GM23338 (cell line): Measurements from ENCODE around the gene BLVRA.

Experiments used
- CREB1 ChIP-seq: fragments of 250-450 bp; sonication (Bioruptor Pico); IDR thresholded peaks from 2 replicates; pipeline ENCODE4 v1.5.0; 2020; ENCODE audit warnings: low read depth, mild to moderate bottlenecking, moderate library complexity
- JUNB ChIP-seq: IDR thresholded peaks from one replicate; pipeline ENCODE4 v1.6.1; 2016; ENCODE audit warnings: antibody characterized with exemption; ENCODE audit not compliant: unreplicated experiment
- POLR2AphosphoS5 ChIP-seq: IDR thresholded peaks from 2 replicates; pipeline ENCODE4 v1.6.1; 2016; ENCODE audit warnings: antibody characterized with exemption, low read depth

GRCh38 chr7:43749383-43749940 is 9.0 kb upstream of the BLVRA start:
- TF ChIP-seq JUNB (no peak), CREB1 (no peak), POLR2AphosphoS5 (no peak)
